Hypothalamus (tissue), 51 donors: Measurements from ENCODE around the gene SRD5A2.
"Not testable (repeated sequence)": the region's sequence is repeated elsewhere in the genome, so short reads cannot be mapped to it uniquely, and the experiment has no call there.

Source experiments
- DNase-seq, 51 donors: peaks; one replicate each; lab custom pipeline; 2025; lab: John Stamatoyannopoulos, UW

SRD5A2 gene

GRCh38 chr2:31535768-31536167 lies 45.0 kb downstream of the SRD5A2 start:
- no peak for DNase-seq

- DNase-seq, result no peak
Measured at GRCh38 chr2:31534636-31535035, 46.1 kb downstream of the SRD5A2 start.

GRCh38 chr2:31533036-31533435 lies 47.7 kb downstream of the SRD5A2 start:
- DNase-seq, result no peak

GRCh38 chr2:31531101-31531500 lies 49.6 kb downstream of the SRD5A2 start:
- DNase-seq, result no peak

- DNase-seq, result no peak
Measured at GRCh38 chr2:31529256-31529655, 51.5 kb downstream of the SRD5A2 start.

- DNase-seq, result no peak
Measured at GRCh38 chr2:31528823-31529222, 51.9 kb downstream of the SRD5A2 start.

- DNase-seq, result no peak
Measured at GRCh38 chr2:31526946-31527732, 53.6 kb downstream of the SRD5A2 start.

GRCh38 chr2:31525876-31526275 lies 54.9 kb downstream of the SRD5A2 start:
- DNase-seq, result no peak

GRCh38 chr2:31524592-31524991 lies 56.1 kb downstream of the SRD5A2 start:
- no peak for DNase-seq

- peak in 6 of 51 donors; percentile 2 to 27 (median 10) for DNase-seq
Measured at GRCh38 chr2:31523871-31524492, 56.8 kb downstream of the SRD5A2 start.

- DNase-seq, result no peak
Measured at GRCh38 chr2:31522786-31523185, 58.0 kb downstream of the SRD5A2 start.

- DNase-seq, result no peak
Measured at GRCh38 chr2:31517442-31518203, 63.1 kb downstream of the SRD5A2 start.

GRCh38 chr2:31515586-31515985 lies 65.2 kb downstream of the SRD5A2 start:
- DNase-seq, result no peak

GRCh38 chr2:31513553-31513952 lies 67.2 kb downstream of the SRD5A2 start:
- DNase-seq, result no peak

GRCh38 chr2:31511376-31511775 lies 69.4 kb downstream of the SRD5A2 start:
- no peak for DNase-seq

- no peak for DNase-seq
Measured at GRCh38 chr2:31505111-31505510, 75.6 kb downstream of the SRD5A2 start.

GRCh38 chr2:31504311-31504710 lies 76.4 kb downstream of the SRD5A2 start:
- DNase-seq, result no peak

- DNase-seq, result not testable (repeated sequence)
Measured at GRCh38 chr2:31496451-31496874, 84.3 kb downstream of the SRD5A2 start.

GRCh38 chr2:31489339-31489738 lies 91.4 kb downstream of the SRD5A2 start:
- DNase-seq, result not testable (repeated sequence)

- no peak for DNase-seq
Measured at GRCh38 chr2:31483246-31483645, 97.5 kb downstream of the SRD5A2 start.

- no peak for DNase-seq
Measured at GRCh38 chr2:31476511-31477180, 104.1 kb downstream of the SRD5A2 start.
